Loucy (cell line): Measurements from ENCODE around the gene SFXN5.

ENCODE experiments used
- H2AFZ ChIP-seq: fragments of 200-600 bp; sonication (generic); 2 replicates; pipeline ENCODE4 v1.6.0; 2016; ENCODE audit warnings: antibody characterized with exemption, mild to moderate bottlenecking, low read length, moderate library complexity
- H3F3A ChIP-seq: fragments of 200-600 bp; 2 replicates; pipeline ENCODE4 v1.6.0; 2016; ENCODE audit warnings: antibody characterized with exemption, low read depth, mild to moderate bottlenecking
- H3K27me3 ChIP-seq: fragments of 200-600 bp; sonication (generic); 2 replicates; pipeline ENCODE4 v1.6.1; 2014; ENCODE audit warnings: low read length, mild to moderate bottlenecking; ENCODE audit not compliant: insufficient read depth, poor library complexity, severe bottlenecking
- H3K36me3 ChIP-seq: fragments of 200-600 bp; sonication (generic); 2 replicates; pipeline ENCODE4 v1.6.1; 2016; ENCODE audit warnings: low read length; ENCODE audit not compliant: insufficient read depth
- H3K4me1 ChIP-seq: fragments of 200-600 bp; sonication (generic); 2 replicates; pipeline ENCODE4 v1.5.1; 2014; ENCODE audit warnings: low read length, mild to moderate bottlenecking; ENCODE audit not compliant: insufficient read depth, poor library complexity, severe bottlenecking
- H3K4me2 ChIP-seq: fragments of 200-600 bp; sonication (generic); 2 replicates; pipeline ENCODE4 v1.6.0; 2014; ENCODE audit warnings: antibody characterized with exemption, low read length, low read depth, mild to moderate bottlenecking; ENCODE audit not compliant: poor library complexity, severe bottlenecking
- H3K4me3 ChIP-seq: fragments of 200-600 bp; sonication (generic); 2 replicates; pipeline ENCODE4 v1.5.1; 2014; ENCODE audit warnings: low read length, mild to moderate bottlenecking, mixed read lengths; ENCODE audit not compliant: poor library complexity, severe bottlenecking
- H3K79me2 ChIP-seq: fragments of 200-600 bp; sonication (generic); 2 replicates; pipeline ENCODE4 v1.6.1; 2014; ENCODE audit warnings: low read length; ENCODE audit not compliant: insufficient read depth
- H3K9ac ChIP-seq: fragments of 200-600 bp; sonication (generic); 2 replicates; pipeline ENCODE4 v1.6.0; 2014; ENCODE audit warnings: mild to moderate bottlenecking, low read depth, low read length, moderate library complexity; ENCODE audit not compliant: poor library complexity, severe bottlenecking
- H3K9me2 ChIP-seq: fragments of 200-600 bp; sonication (generic); replicated peaks from 2 replicates; pipeline ENCODE4 v1.6.1; 2016; ENCODE audit warnings: low read depth, low read length, mixed read lengths
- H3K9me3 ChIP-seq: fragments of 200-600 bp; sonication (generic); 2 replicates; pipeline ENCODE4 v1.6.1; 2014; ENCODE audit warnings: mild to moderate bottlenecking, antibody characterized with exemption, low read length, low read depth; ENCODE audit not compliant: insufficient read depth
- H4K20me1 ChIP-seq: fragments of 200-600 bp; sonication (generic); 2 replicates; pipeline ENCODE4 v1.6.0; 2014; ENCODE audit warnings: antibody characterized with exemption, low read length, mild to moderate bottlenecking; ENCODE audit not compliant: insufficient read depth, poor library complexity, severe bottlenecking
- CTCF ChIP-seq: fragments of 200-600 bp; sonication (generic); conservative IDR thresholded peaks from 2 replicates; pipeline ENCODE4 v1.5.1; 2014; ENCODE audit warnings: mild to moderate bottlenecking, antibody characterized with exemption, low read length
- EZH2phosphoT487 ChIP-seq: fragments of 200-600 bp; IDR thresholded peaks from 2 replicates; pipeline ENCODE4 v1.6.1; 2018; ENCODE audit warnings: antibody characterized with exemption, mild to moderate bottlenecking, moderate library complexity, borderline replicate concordance

The SFXN5 gene

GRCh38 chr2:72938455-72938854, 133.1 kb downstream of the SFXN5 start:
- Histone ChIP-seq H3K9me2 (no peaks in the 10 kb centered on the region), H3K79me2 (no peaks in the 10 kb centered on the region), H3F3A (no peaks in the 10 kb centered on the region), H4K20me1 (no peaks in the 10 kb centered on the region), H3K4me2 (no peak overlapping the region), H3K4me1 (peaks cover 16% of the 10 kb centered on the region), H3K27me3 (no peaks in the 10 kb centered on the region), H2AFZ (no peak overlapping the region), H3K36me3 (no peaks in the 10 kb centered on the region), H3K4me3 (no peak overlapping the region), H3K9me3 (no peaks in the 10 kb centered on the region), H3K9ac (no peak overlapping the region)
- no peak for TF ChIP-seq EZH2phosphoT487
- TF ChIP-seq CTCF: no peak

GRCh38 chr2:72937356-72937669, 134.2 kb downstream of the SFXN5 start:
- Histone ChIP-seq H3K4me3 (no peak overlapping the region), H3K9me3 (no peaks in the 10 kb centered on the region), H3K4me1 (peaks cover 27% of the 10 kb centered on the region), H3K27me3 (no peaks in the 10 kb centered on the region), H3F3A (no peaks in the 10 kb centered on the region), H4K20me1 (no peaks in the 10 kb centered on the region), H3K36me3 (no peaks in the 10 kb centered on the region), H3K9ac (no peak overlapping the region), H3K4me2 (no peak overlapping the region), H3K9me2 (no peaks in the 10 kb centered on the region), H3K79me2 (no peaks in the 10 kb centered on the region), H2AFZ (no peak overlapping the region)
- no peak for TF ChIP-seq CTCF
- TF ChIP-seq EZH2phosphoT487: no peak

GRCh38 chr2:72936660-72937355, 134.7 kb downstream of the SFXN5 start:
- Histone ChIP-seq H3K9ac (no peak overlapping the region), H3K9me3 (no peaks in the 10 kb centered on the region)
- TF ChIP-seq EZH2phosphoT487 (no peak), CTCF (no peak)

More at GRCh38 chr2:72936660-72937355, 134.7 kb downstream of the SFXN5 start:
- H2AFZ ChIP-seq: no peak overlapping the region
- no peaks in the 10 kb centered on the region for H3K79me2 ChIP-seq
- no peaks in the 10 kb centered on the region for H3F3A ChIP-seq
- no peak overlapping the region for H3K4me2 ChIP-seq
- H4K20me1 ChIP-seq: no peaks in the 10 kb centered on the region
- no peaks in the 10 kb centered on the region for H3K36me3 ChIP-seq
- H3K9me2 ChIP-seq: no peaks in the 10 kb centered on the region
- H3K4me1 ChIP-seq: peaks cover 32% of the 10 kb centered on the region
- no peaks in the 10 kb centered on the region for H3K27me3 ChIP-seq
- H3K4me3 ChIP-seq: no peak overlapping the region
